DOHH2 (cell line): ENCODE measurements around the gene AUTS2.

Source experiments
- H3F3A ChIP-seq: fragments of 200-600 bp; sonication (generic), shearing (Covaris generic); 2 replicates; pipeline ENCODE4 v1.6.0; 2016; ENCODE audit warnings: antibody characterized with exemption, mild to moderate bottlenecking; ENCODE audit not compliant: control insufficient read depth, insufficient read depth
- H3K27ac ChIP-seq: fragments of 200-600 bp; sonication (generic); 2 replicates; pipeline ENCODE4 v1.5.1; 2014; ENCODE audit warnings: low read depth, mild to moderate bottlenecking, low read length, moderate library complexity
- H3K27me3 ChIP-seq: fragments of 200-600 bp; sonication (generic); 2 replicates; pipeline ENCODE4 v1.6.1; 2014; ENCODE audit warnings: mild to moderate bottlenecking, low read length, mixed read lengths; ENCODE audit not compliant: control insufficient read depth
- H3K36me3 ChIP-seq: fragments of 200-600 bp; sonication (generic); 2 replicates; pipeline ENCODE4 v1.6.1; 2014; ENCODE audit warnings: mild to moderate bottlenecking, low read length, moderate library complexity, mixed read lengths; ENCODE audit not compliant: control insufficient read depth
- H3K4me1 ChIP-seq: fragments of 200-600 bp; sonication (generic); 2 replicates; pipeline ENCODE4 v1.6.1; 2014; ENCODE audit warnings: mild to moderate bottlenecking, low read length, mixed read lengths; ENCODE audit not compliant: control insufficient read depth
- H3K4me2 ChIP-seq: fragments of 200-600 bp; sonication (generic); 2 replicates; pipeline ENCODE4 v1.6.0; 2014; ENCODE audit warnings: mild to moderate bottlenecking, low read length, moderate library complexity
- H3K4me3 ChIP-seq: fragments of 200-600 bp; sonication (generic); 2 replicates; pipeline ENCODE4 v1.5.1; 2014; ENCODE audit warnings: mild to moderate bottlenecking, low read length, mixed read lengths
- H3K79me2 ChIP-seq: fragments of 200-600 bp; sonication (generic); 2 replicates; pipeline ENCODE4 v1.6.1; 2014; ENCODE audit warnings: mild to moderate bottlenecking, low read length, mixed read lengths; ENCODE audit not compliant: control insufficient read depth
- H3K9me2 ChIP-seq: fragments of 200-600 bp; sonication (generic); replicated peaks from 2 replicates; pipeline ENCODE4 v1.6.1; 2014; ENCODE audit warnings: mild to moderate bottlenecking, low read length, mixed read lengths; ENCODE audit not compliant: control insufficient read depth
- H3K9me3 ChIP-seq: fragments of 200-600 bp; sonication (generic); 2 replicates; pipeline ENCODE4 v1.6.1; 2014; ENCODE audit warnings: antibody characterized with exemption, low read length, mixed read lengths; ENCODE audit not compliant: control insufficient read depth, insufficient read depth
- H4K20me1 ChIP-seq: fragments of 200-600 bp; sonication (generic); 2 replicates; pipeline ENCODE4 v1.6.0; 2014; ENCODE audit warnings: low read depth, mild to moderate bottlenecking, antibody characterized with exemption, low read length, moderate library complexity; ENCODE audit not compliant: control insufficient read depth, insufficient read depth
- CTCF ChIP-seq: fragments of 200-600 bp; sonication (generic); IDR thresholded peaks from one replicate; pipeline ENCODE4 v1.5.1; 2014; ENCODE audit warnings: antibody characterized with exemption, mild to moderate bottlenecking, low read depth, low read length; ENCODE audit not compliant: poor library complexity, severe bottlenecking
- EZH2phosphoT487 ChIP-seq: fragments of 200-600 bp; sonication (generic); IDR thresholded peaks from 2 replicates; pipeline ENCODE4 v1.6.1; 2017; ENCODE audit warnings: borderline replicate concordance, mild to moderate bottlenecking, antibody characterized with exemption, low read length, moderate library complexity, mixed read lengths

The AUTS2 gene

GRCh38 chr7:70787286-70787685, 1189.0 kb downstream of the AUTS2 start:
- Histone ChIP-seq H3K4me2 (no peak overlapping the region), H3K4me1 (peaks cover 11% of the 10 kb centered on the region), H4K20me1 (no peaks in the 10 kb centered on the region), H3F3A (0 out of 2 replicates have a peak, but pooled peaks cover 5% of the 10 kb centered on the region), H3K27ac (no peak overlapping the region), H3K36me3 (peaks cover 88% of the 10 kb centered on the region), H3K79me2 (no peaks in the 10 kb centered on the region), H3K9me2 (no peaks in the 10 kb centered on the region), H3K9me3 (no peaks in the 10 kb centered on the region), H3K4me3 (no peak overlapping the region), H3K27me3 (no peaks in the 10 kb centered on the region)
- TF ChIP-seq EZH2phosphoT487 = no peak
- no peak for TF ChIP-seq CTCF

DNA sequence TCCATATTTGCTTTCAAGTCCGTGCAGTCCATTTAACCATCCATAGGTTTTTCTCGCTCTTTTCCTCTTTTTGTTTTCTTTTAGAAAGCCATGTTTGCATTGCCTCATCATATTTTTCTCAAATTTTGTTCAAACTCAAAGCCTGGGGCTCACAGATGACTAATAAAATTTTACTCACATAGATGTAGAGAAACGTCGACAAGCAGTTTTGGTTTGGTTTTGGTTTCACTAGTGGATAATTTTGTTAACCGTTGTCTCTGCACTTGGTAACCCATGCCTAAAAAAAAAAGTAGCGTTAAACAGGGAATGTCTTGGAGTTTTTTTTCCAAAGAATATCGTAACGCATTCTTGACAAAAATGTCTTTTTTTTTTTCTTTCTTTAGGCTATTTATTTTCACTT, 1189.5 kb downstream of the AUTS2 start:
- Histone ChIP-seq H3K4me1 (peaks cover 11% of the 10 kb centered on the region), H3K27me3 (no peaks in the 10 kb centered on the region), H3K79me2 (no peaks in the 10 kb centered on the region), H4K20me1 (no peaks in the 10 kb centered on the region), H3K4me2 (no peak overlapping the region), H3K9me3 (no peaks in the 10 kb centered on the region), H3K4me3 (no peak overlapping the region), H3F3A (0 out of 2 replicates have a peak, but pooled peaks cover 5% of the 10 kb centered on the region), H3K9me2 (no peaks in the 10 kb centered on the region), H3K27ac (no peak overlapping the region), H3K36me3 (peaks cover 86% of the 10 kb centered on the region)
- TF ChIP-seq EZH2phosphoT487 (no peak), CTCF (no peak)

DNA sequence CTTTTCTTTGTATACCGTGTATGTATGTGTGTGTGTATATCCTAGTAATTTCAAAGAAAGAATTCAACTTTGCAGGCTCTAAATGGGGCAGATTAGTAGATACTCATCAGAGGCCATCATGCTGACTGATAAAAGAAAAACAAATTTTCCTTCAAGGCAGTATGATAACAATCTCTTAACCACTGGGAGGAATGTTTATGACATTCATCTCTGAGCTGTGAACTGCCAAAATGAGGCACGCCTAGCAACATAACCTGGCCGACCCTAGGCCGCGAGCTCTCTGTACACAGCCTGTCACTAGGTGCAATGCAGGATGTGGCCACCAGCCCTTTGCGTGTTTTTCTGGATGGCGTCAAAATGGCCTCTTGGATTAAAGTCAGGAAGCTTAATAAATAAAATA, 1190.0 kb downstream of the AUTS2 start:
- no peaks in the 10 kb centered on the region for H4K20me1 ChIP-seq
- 0 out of 2 replicates have a peak, but pooled peaks cover 5% of the 10 kb centered on the region for H3F3A ChIP-seq
- no peak overlapping the region for H3K4me2 ChIP-seq
- peaks cover 11% of the 10 kb centered on the region for H3K4me1 ChIP-seq
- no peak overlapping the region for H3K27ac ChIP-seq
- H3K27me3 ChIP-seq = no peaks in the 10 kb centered on the region
- H3K79me2 ChIP-seq = no peaks in the 10 kb centered on the region
- H3K4me3 ChIP-seq = no peak overlapping the region
- no peaks in the 10 kb centered on the region for H3K9me2 ChIP-seq
- no peaks in the 10 kb centered on the region for H3K9me3 ChIP-seq
- peaks cover 85% of the 10 kb centered on the region for H3K36me3 ChIP-seq
- TF ChIP-seq CTCF (no peak), EZH2phosphoT487 (no peak)
